Measurements from ENCODE around the gene EFNB1.

The EFNB1 gene

DNA sequence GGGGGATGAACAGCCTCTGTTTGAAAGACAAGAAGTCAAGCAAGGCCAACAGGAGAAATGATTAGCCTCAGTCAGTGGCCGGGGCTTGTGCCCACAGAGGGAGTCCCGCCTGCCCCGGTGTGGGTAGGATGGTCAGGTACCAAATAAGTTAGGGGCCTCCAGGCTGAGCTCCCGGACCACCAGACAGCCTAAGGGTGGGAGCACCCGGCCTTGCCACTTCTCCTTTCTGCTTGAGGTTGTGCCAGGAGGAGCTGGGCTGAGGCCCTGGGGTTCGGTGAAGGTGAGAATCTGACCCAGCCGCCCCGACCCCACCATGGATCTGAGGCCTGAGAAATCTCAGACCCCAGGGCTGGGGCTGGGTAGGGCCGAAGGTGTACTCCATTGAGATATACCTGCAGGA is 48.8 kb downstream of the EFNB1 start:
- no peak overlapping the region for H3K9ac ChIP-seq (ENCODE audit: low read length in 5 of 5)
- H3K27me3 ChIP-seq (ENCODE audit: control insufficient read depth in 5 of 5, insufficient read depth in 4 of 5, low read length in 5 of 5): peaks cover 0 to 25% (median 15%) of the 10 kb centered on the region in 5 donors
- peaks cover 0 to 29% (median 11%) of the 10 kb centered on the region in 5 donors for H3K4me1 ChIP-seq (ENCODE audit: control insufficient read depth in 5 of 5, insufficient read depth in 5 of 5, low read length in 5 of 5)
- H3K27ac ChIP-seq (ENCODE audit: low read depth, low read length): no peak overlapping the region
- no peaks in the 10 kb centered on the region for H3K9me3 ChIP-seq (ENCODE audit: control insufficient read depth in 5 of 5, low read length in 5 of 5)
- no peak overlapping the region for H3K4me3 ChIP-seq (ENCODE audit: low read depth in 1 of 5, low read length in 5 of 5)
- no peaks in the 10 kb centered on the region for H3K36me3 ChIP-seq (ENCODE audit: control insufficient read depth in 5 of 5, insufficient read depth in 5 of 5, low read length in 5 of 5)

GRCh38 chrX:68878977-68879645 is 50.3 kb downstream of the EFNB1 start:
- Histone ChIP-seq H3K9me3 (ENCODE audit: control insufficient read depth in 5 of 5, low read length in 5 of 5) (no peaks in the 10 kb centered on the region), H3K27ac (ENCODE audit: low read depth, low read length) (no peak overlapping the region), H3K9ac (ENCODE audit: low read length in 5 of 5) (no peak overlapping the region), H3K36me3 (ENCODE audit: control insufficient read depth in 5 of 5, insufficient read depth in 5 of 5, low read length in 5 of 5) (no peaks in the 10 kb centered on the region), H3K27me3 (ENCODE audit: control insufficient read depth in 5 of 5, insufficient read depth in 4 of 5, low read length in 5 of 5) (peaks cover 0 to 26% (median 14%) of the 10 kb centered on the region in 5 donors), H3K4me1 (ENCODE audit: control insufficient read depth in 5 of 5, insufficient read depth in 5 of 5, low read length in 5 of 5) (peaks cover 0 to 16% (median 4%) of the 10 kb centered on the region in 5 donors), H3K4me3 (ENCODE audit: low read depth in 1 of 5, low read length in 5 of 5) (no peak overlapping the region)

DNA sequence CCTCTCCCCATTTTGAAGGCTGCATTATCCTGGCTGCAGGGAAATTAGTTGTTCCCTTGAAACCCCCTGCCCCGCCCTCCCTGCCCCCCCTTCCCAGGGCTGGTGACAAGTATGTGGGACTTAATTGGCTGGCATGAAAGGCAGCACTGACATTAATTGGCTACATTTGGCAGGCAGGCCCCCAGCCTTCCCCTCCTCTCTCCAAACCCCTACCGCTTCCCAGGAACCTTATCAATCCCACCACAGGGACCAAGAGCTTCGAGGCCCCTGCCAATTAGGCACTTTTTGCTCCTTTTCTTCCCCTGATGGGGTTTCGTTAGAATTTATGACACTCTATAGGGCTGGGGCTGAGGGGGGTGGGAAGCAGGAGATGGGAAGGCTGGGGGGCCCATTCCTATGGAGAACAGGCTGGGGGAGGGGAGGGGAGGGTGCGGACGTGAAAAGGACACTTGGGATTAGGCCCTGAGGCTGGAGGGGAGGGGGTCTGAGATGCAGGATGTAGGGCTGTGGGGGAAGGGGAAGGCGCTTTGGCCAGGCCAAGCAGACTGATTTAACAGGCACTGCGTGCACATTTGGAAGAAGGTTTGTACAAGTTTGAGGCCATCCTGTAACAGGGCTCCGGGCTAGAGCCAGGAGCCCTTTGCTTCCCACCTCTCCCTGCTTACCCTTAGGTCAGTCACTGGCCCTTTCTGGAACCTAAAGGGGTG is 52.2 kb downstream of the EFNB1 start:
- Histone ChIP-seq H3K9me3 (ENCODE audit: control insufficient read depth in 5 of 5, low read length in 5 of 5) (no peaks in the 10 kb centered on the region), H3K9ac (ENCODE audit: low read length in 5 of 5) (no peak overlapping the region), H3K36me3 (ENCODE audit: control insufficient read depth in 5 of 5, insufficient read depth in 5 of 5, low read length in 5 of 5) (no peaks in the 10 kb centered on the region), H3K27ac (ENCODE audit: low read depth, low read length) (no peak overlapping the region), H3K27me3 (ENCODE audit: control insufficient read depth in 5 of 5, insufficient read depth in 4 of 5, low read length in 5 of 5) (peaks cover 0 to 25% (median 14%) of the 10 kb centered on the region in 5 donors), H3K4me3 (ENCODE audit: low read depth in 1 of 5, low read length in 5 of 5) (no peak overlapping the region), H3K4me1 (ENCODE audit: control insufficient read depth in 5 of 5, insufficient read depth in 5 of 5, low read length in 5 of 5) (no peaks in the 10 kb centered on the region)

DNA sequence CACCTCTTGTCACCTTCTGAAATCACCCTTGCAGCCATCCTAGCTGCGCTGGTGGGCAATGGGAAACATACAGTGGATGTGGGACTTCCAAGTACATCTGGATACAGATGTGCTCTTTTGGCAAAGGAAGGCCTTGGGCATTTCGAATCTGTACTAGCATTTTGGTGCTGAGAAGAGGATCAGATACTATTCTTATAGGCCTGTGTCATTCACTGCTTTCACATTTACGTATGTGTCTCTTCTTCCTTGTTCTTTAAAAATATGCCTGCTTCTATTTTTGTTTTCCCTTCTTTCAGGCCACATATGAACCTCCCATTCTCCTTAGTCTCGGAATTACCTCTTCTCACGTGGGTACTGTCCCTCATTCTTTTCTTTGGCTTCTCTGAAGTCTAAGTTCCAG is 53.1 kb downstream of the EFNB1 start:
- Histone ChIP-seq H3K4me3 (ENCODE audit: low read depth in 1 of 5, low read length in 5 of 5) (no peak overlapping the region), H3K4me1 (ENCODE audit: control insufficient read depth in 5 of 5, insufficient read depth in 5 of 5, low read length in 5 of 5) (no peaks in the 10 kb centered on the region), H3K36me3 (ENCODE audit: control insufficient read depth in 5 of 5, insufficient read depth in 5 of 5, low read length in 5 of 5) (no peaks in the 10 kb centered on the region), H3K27ac (ENCODE audit: low read depth, low read length) (no peak overlapping the region), H3K27me3 (ENCODE audit: control insufficient read depth in 5 of 5, insufficient read depth in 4 of 5, low read length in 5 of 5) (peaks cover 0 to 25% (median 12%) of the 10 kb centered on the region in 5 donors), H3K9me3 (ENCODE audit: control insufficient read depth in 5 of 5, low read length in 5 of 5) (no peaks in the 10 kb centered on the region), H3K9ac (ENCODE audit: low read length in 5 of 5) (no peak overlapping the region)

DNA sequence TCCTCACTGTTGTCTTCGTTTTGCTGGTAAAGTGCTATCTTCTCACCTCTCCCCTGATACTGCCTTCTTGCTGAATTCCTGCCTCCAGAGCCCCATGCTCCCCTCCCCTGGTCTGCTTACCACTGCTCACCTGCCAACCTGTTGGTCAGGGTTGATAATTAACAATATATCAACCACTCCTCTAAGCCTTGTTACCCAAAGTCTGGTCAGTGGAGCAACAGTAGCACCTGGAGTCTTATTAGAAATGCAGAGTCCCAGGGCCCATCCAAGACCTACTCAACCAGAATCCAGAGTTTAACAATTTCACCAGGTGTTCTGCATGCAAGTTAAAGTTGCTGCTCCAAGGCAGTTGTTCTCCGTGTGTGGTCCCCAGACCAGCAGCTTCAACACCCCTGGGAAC is 55.0 kb downstream of the EFNB1 start:
- H3K4me1 ChIP-seq (ENCODE audit: control insufficient read depth in 5 of 5, insufficient read depth in 5 of 5, low read length in 5 of 5): no peaks in the 10 kb centered on the region
- H3K27me3 ChIP-seq (ENCODE audit: control insufficient read depth in 5 of 5, insufficient read depth in 4 of 5, low read length in 5 of 5): peaks cover 0 to 21% (median 12%) of the 10 kb centered on the region in 5 donors
- no peak overlapping the region for H3K9ac ChIP-seq (ENCODE audit: low read length in 5 of 5)
- no peak overlapping the region for H3K27ac ChIP-seq (ENCODE audit: low read depth, low read length)
- no peaks in the 10 kb centered on the region for H3K9me3 ChIP-seq (ENCODE audit: control insufficient read depth in 5 of 5, low read length in 5 of 5)
- no peaks in the 10 kb centered on the region for H3K36me3 ChIP-seq (ENCODE audit: control insufficient read depth in 5 of 5, insufficient read depth in 5 of 5, low read length in 5 of 5)
- H3K4me3 ChIP-seq (ENCODE audit: low read depth in 1 of 5, low read length in 5 of 5): no peak overlapping the region

DNA sequence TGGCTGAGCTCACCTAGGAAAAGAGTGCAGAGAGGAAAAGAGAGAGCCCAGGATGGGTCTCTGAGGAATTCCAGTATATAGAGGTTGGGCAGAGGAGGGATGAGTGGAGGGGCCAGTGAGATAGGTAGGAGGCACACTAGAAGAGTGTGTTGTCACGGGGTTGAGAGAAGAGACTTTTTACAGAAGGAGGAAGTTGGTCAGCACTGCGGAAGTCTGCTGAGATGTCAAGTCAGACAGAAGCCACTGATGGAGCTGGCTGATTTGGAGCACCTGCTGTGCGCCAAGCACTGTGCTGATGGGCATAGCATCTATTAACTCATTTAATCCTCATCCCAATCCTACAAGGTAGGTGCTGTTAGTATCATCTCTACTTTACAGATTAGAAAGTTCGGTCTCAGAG is 60.4 kb downstream of the EFNB1 start:
- no peaks in the 10 kb centered on the region for H3K36me3 ChIP-seq (ENCODE audit: control insufficient read depth in 5 of 5, insufficient read depth in 5 of 5, low read length in 5 of 5)
- no peak overlapping the region for H3K4me3 ChIP-seq (ENCODE audit: low read depth in 1 of 5, low read length in 5 of 5)
- peaks cover 0 to 14% (median 9%) of the 10 kb centered on the region in 5 donors for H3K4me1 ChIP-seq (ENCODE audit: control insufficient read depth in 5 of 5, insufficient read depth in 5 of 5, low read length in 5 of 5)
- H3K27me3 ChIP-seq (ENCODE audit: control insufficient read depth in 5 of 5, insufficient read depth in 4 of 5, low read length in 5 of 5): peaks cover 4 to 18% (median 15%) of the 10 kb centered on the region in 5 donors
- no peaks in the 10 kb centered on the region for H3K9me3 ChIP-seq (ENCODE audit: control insufficient read depth in 5 of 5, low read length in 5 of 5)
- no peak overlapping the region for H3K27ac ChIP-seq (ENCODE audit: low read depth, low read length)
- no peak overlapping the region for H3K9ac ChIP-seq (ENCODE audit: low read length in 5 of 5)

Measured in subcutaneous abdominal adipose tissue (tissue), 5 donors.